ENCODE results near the gene KLF6. TPM values are rescaled to one million over a fixed set of nuclear protein-coding genes. Genes with fewer than 3 reads are reported as not detected.

Gene KLF6
- total RNA-seq, 1 donor from 2014 or later, result 95.5 TPM

DNA sequence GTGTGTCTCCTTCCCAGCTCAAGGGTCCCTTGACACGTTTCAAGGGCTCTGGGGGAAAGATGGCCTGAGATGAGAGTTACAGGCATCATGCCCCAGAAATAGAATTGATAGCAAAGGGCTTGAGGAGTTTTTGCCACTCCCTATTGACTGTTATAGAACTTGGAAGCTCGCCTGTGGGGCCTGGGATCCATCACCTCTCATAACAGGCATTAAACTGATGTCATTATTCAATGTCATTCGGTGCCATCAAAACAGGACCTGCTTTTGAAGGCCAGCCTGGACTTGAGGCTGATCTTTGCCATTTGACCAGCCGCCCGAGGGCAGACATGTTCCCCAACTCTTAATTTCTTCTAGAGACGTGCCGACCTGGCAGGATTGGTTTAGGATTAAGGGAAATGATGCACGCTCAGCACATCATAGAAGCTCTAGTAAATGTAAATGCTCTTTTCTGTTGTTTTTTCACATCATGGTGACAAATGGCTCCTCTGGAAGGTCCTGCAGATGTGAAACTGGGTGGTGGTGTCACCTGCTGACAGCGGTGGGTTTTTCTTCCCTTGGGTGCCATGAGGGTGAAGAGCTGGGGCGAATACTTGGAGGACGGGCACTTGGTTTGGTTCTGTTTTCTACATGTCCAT lies 16.7 kb upstream of the KLF6 start:
- TF ChIP-seq CTCF (IDR thresholded peaks at IDR 0.05; ENCODE audit: unreplicated experiment), result no peak
- DNase-seq (ENCODE audit: low spot score, unreplicated experiment), result no peak
- H3K4me1 Mint-ChIP-seq (ENCODE audit: low read depth), result peaks cover 29% of the 10 kb centered on the region
- no peaks in the 10 kb centered on the region for H3K36me3 Mint-ChIP-seq (ENCODE audit: insufficient read depth)
- peaks cover under 1% of the 10 kb centered on the region for H3K9me3 Mint-ChIP-seq (ENCODE audit: low read depth)
- H3K27me3 Mint-ChIP-seq, result no peaks in the 10 kb centered on the region
- H3K4me3 Mint-ChIP-seq (ENCODE audit: low read depth), result no peak overlapping the region
- no peak overlapping the region for H3K27ac Mint-ChIP-seq

- H3K27ac Mint-ChIP-seq, result no peak overlapping the region
- H3K9me3 Mint-ChIP-seq (ENCODE audit: low read depth), result peaks cover 3% of the 10 kb centered on the region
- no peak overlapping the region for H3K4me3 Mint-ChIP-seq (ENCODE audit: low read depth)
- no peaks in the 10 kb centered on the region for H3K27me3 Mint-ChIP-seq
- H3K4me1 Mint-ChIP-seq (ENCODE audit: low read depth), result peaks cover 19% of the 10 kb centered on the region
- H3K36me3 Mint-ChIP-seq (ENCODE audit: insufficient read depth), result no peaks in the 10 kb centered on the region
- no peak for DNase-seq (ENCODE audit: low spot score, unreplicated experiment)
- TF ChIP-seq CTCF (IDR thresholded peaks at IDR 0.05; ENCODE audit: unreplicated experiment), result no peak
Observed at GRCh38 chr10:3800586-3800985, 15.6 kb upstream of the KLF6 start.

DNA sequence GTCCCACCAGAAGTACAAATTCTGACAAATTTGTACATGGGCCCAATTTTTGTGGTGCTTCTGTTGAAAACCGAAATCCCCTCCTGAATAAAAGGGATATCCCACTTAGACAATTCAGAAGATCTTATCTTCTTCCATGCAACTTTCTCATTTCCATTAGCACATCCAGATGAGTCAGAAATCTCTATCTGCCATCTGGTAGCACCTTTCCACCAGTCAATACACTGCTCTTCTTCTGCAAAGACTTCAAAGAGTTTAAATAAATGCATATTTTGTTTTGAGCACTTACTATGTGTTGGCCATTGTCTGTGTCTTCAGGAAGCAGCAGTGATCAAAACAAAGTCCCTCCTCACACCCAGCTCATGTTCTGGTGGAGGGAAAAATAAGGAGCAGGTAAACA lies 12.7 kb upstream of the KLF6 start:
- Mint-ChIP-seq H3K9me3 (ENCODE audit: low read depth) (peaks cover 6% of the 10 kb centered on the region), H3K27ac (no peak overlapping the region), H3K4me3 (ENCODE audit: low read depth) (no peak overlapping the region), H3K4me1 (ENCODE audit: low read depth) (no peaks in the 10 kb centered on the region), H3K36me3 (ENCODE audit: insufficient read depth) (no peaks in the 10 kb centered on the region), H3K27me3 (no peaks in the 10 kb centered on the region)
- TF ChIP-seq CTCF (IDR thresholded peaks at IDR 0.05; ENCODE audit: unreplicated experiment), result no peak
- no peak for DNase-seq (ENCODE audit: low spot score, unreplicated experiment)

GRCh38 chr10:3793553-3793952 lies 8.5 kb upstream of the KLF6 start:
- peaks cover 17% of the 10 kb centered on the region for H3K9me3 Mint-ChIP-seq (ENCODE audit: low read depth)
- H3K36me3 Mint-ChIP-seq (ENCODE audit: insufficient read depth), result no peaks in the 10 kb centered on the region
- no peak for DNase-seq (ENCODE audit: low spot score, unreplicated experiment)
- H3K4me3 Mint-ChIP-seq (ENCODE audit: low read depth), result no peak overlapping the region
- no peaks in the 10 kb centered on the region for H3K4me1 Mint-ChIP-seq (ENCODE audit: low read depth)
- H3K27ac Mint-ChIP-seq, result no peak overlapping the region
- TF ChIP-seq CTCF (IDR thresholded peaks at IDR 0.05; ENCODE audit: unreplicated experiment), result no peak
- no peaks in the 10 kb centered on the region for H3K27me3 Mint-ChIP-seq

DNA sequence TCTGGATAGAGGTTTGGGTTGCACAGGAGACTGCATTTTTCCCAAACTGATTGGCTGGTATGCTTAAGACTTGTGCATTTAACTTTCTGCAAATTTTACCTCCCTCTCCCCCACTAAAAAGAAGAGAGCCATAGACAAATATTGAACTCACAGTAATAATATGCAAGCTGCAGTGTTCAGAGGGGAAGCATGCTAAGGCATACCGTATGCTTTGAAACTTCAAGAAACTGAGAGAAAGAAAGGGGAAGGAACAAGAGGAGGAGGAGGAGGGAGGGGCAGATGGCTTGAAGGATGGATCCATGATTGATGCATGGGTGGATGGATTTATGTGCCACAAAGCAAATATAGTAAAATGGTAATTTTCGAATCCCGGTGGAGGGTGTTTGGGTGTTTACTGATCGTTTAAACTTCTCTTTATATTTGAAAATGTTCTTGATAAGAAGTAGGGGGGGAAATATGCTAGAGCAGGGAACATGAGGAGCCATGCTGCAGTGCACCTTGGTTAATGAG lies 7.8 kb upstream of the KLF6 start:
- Mint-ChIP-seq H3K36me3 (ENCODE audit: insufficient read depth) (no peaks in the 10 kb centered on the region), H3K27me3 (no peaks in the 10 kb centered on the region), H3K9me3 (ENCODE audit: low read depth) (peaks cover 17% of the 10 kb centered on the region), H3K4me3 (ENCODE audit: low read depth) (no peak overlapping the region), H3K4me1 (ENCODE audit: low read depth) (peaks cover 3% of the 10 kb centered on the region), H3K27ac (no peak overlapping the region)
- TF ChIP-seq CTCF (IDR thresholded peaks at IDR 0.05; ENCODE audit: unreplicated experiment), result no peak
- no peak for DNase-seq (ENCODE audit: low spot score, unreplicated experiment)
